GM19238 (cell line): ENCODE measurements around the gene CNNM1.

Source experiments
- DNase-seq: peaks from one replicate; pipeline ENCODE4 v3.0.0; 2011; ENCODE audit warnings: low spot score; ENCODE audit not compliant: insufficient read length

Gene CNNM1

GRCh38 chr10:99329304-99329553 lies at the start of gene CNNM1:
CNNM1 (plus strand) TSS chr10:99329356; CDS start chr10:99329388, 32 bp downstream.
- no peak for DNase-seq

- DNase-seq = no peak
These were observed 49.5 kb upstream of the CNNM1 start for GRCh38 chr10:99279626-99280111.

- no peak for DNase-seq
These were observed 48.7 kb upstream of the CNNM1 start for GRCh38 chr10:99280472-99280871.

- DNase-seq = no peak
These were observed 43.3 kb upstream of the CNNM1 start for GRCh38 chr10:99285881-99286280.

GRCh38 chr10:99290306-99290705 lies 38.9 kb upstream of the CNNM1 start:
- DNase-seq = no peak

GRCh38 chr10:99292159-99292558 lies 37.0 kb upstream of the CNNM1 start:
- no peak for DNase-seq

GRCh38 chr10:99296605-99297004 lies 32.6 kb upstream of the CNNM1 start:
- no peak for DNase-seq

GRCh38 chr10:99297033-99297432 lies 32.1 kb upstream of the CNNM1 start:
- DNase-seq = no peak

GRCh38 chr10:99303899-99304861 lies 25.0 kb upstream of the CNNM1 start:
- no peak for DNase-seq

- DNase-seq = no peak
These were observed 24.3 kb upstream of the CNNM1 start for GRCh38 chr10:99304862-99305229.

GRCh38 chr10:99312501-99312900 lies 16.7 kb upstream of the CNNM1 start:
- no peak for DNase-seq

GRCh38 chr10:99315853-99316252 lies 13.3 kb upstream of the CNNM1 start:
- no peak for DNase-seq

- no peak for DNase-seq
These were observed 12.8 kb upstream of the CNNM1 start for GRCh38 chr10:99316374-99316773.

GRCh38 chr10:99318048-99318447 lies 11.1 kb upstream of the CNNM1 start:
- DNase-seq = no peak

GRCh38 chr10:99318475-99318874 lies 10.7 kb upstream of the CNNM1 start:
- DNase-seq = no peak

GRCh38 chr10:99325281-99325680 lies 3.9 kb upstream of the CNNM1 start:
- DNase-seq = no peak

GRCh38 chr10:99326871-99327270 lies 2.3 kb upstream of the CNNM1 start:
- DNase-seq = no peak

- DNase-seq = no peak
These were observed 415 bp upstream of the CNNM1 start for GRCh38 chr10:99328579-99329303.

- DNase-seq = no peak
These were observed 594 bp downstream of the CNNM1 start for GRCh38 chr10:99329554-99330346.

GRCh38 chr10:99330347-99330924 lies 1.3 kb downstream of the CNNM1 start:
- no peak for DNase-seq

- DNase-seq = no peak
These were observed 2.1 kb downstream of the CNNM1 start for GRCh38 chr10:99331207-99331803.
